Stimulated activated CD4-positive, alpha-beta T cell treated with anti-CD3 and anti-CD28 coated beads, Interleukin-15, amount 100 ng/mL, for 1 hour (primary cell): ENCODE data around the gene ZNF280A.
"Not testable (repeated sequence)": the region's sequence is repeated elsewhere in the genome, so short reads cannot be mapped to it uniquely, and the experiment has no call there.

Source experiments
- DNase-seq, 2 donors: peaks; one replicate each; pipeline ENCODE4 v3.0.0-alpha.2; 2020; ENCODE audit warnings: low read depth in 1 of 2, low spot score in 1 of 2

The ZNF280A gene

GRCh38 chr22:22514431-22514830 lies 5.6 kb downstream of the ZNF280A start:
- not testable (repeated sequence) for DNase-seq

GRCh38 chr22:22513619-22514018 lies 6.5 kb downstream of the ZNF280A start:
- DNase-seq = no peak

- no peak for DNase-seq
Measured at GRCh38 chr22:22512951-22513350, 7.1 kb downstream of the ZNF280A start.

- DNase-seq = not testable (repeated sequence)
Measured at GRCh38 chr22:22510833-22511232, 9.2 kb downstream of the ZNF280A start.

GRCh38 chr22:22509912-22510311 lies 10.2 kb downstream of the ZNF280A start:
- DNase-seq = not testable (repeated sequence)

GRCh38 chr22:22508274-22509176 lies 11.5 kb downstream of the ZNF280A start, which contains the start of gene ZNF280B:
ZNF280B (minus strand) TSS chr22:22508742; CDS start chr22:22489398, 19,344 bp downstream.
- peak; percentile 63 to 77 for DNase-seq

- DNase-seq = no peak
Measured at GRCh38 chr22:22507743-22508273, 12.3 kb downstream of the ZNF280A start.

- no peak for DNase-seq
Measured at GRCh38 chr22:22506736-22507135, 13.3 kb downstream of the ZNF280A start.

- no peak for DNase-seq
Measured at GRCh38 chr22:22498267-22498666, 21.8 kb downstream of the ZNF280A start.

GRCh38 chr22:22491589-22491988 lies 28.5 kb downstream of the ZNF280A start:
- not testable (repeated sequence) for DNase-seq

GRCh38 chr22:22488736-22489135 lies 31.3 kb downstream of the ZNF280A start:
- DNase-seq = no peak

GRCh38 chr22:22487869-22488597 lies 32.0 kb downstream of the ZNF280A start:
- no peak for DNase-seq

- DNase-seq = no peak
Measured at GRCh38 chr22:22487059-22487458, 33.0 kb downstream of the ZNF280A start.

GRCh38 chr22:22486132-22486899 lies 33.8 kb downstream of the ZNF280A start:
- no peak for DNase-seq

GRCh38 chr22:22485524-22485923 lies 34.5 kb downstream of the ZNF280A start:
- no peak for DNase-seq

GRCh38 chr22:22484023-22484422 lies 36.0 kb downstream of the ZNF280A start:
- no peak for DNase-seq

- DNase-seq = no peak
Measured at GRCh38 chr22:22480940-22481339, 39.1 kb downstream of the ZNF280A start.

- no peak for DNase-seq
Measured at GRCh38 chr22:22479999-22480532, 40.0 kb downstream of the ZNF280A start.

- DNase-seq = no peak
Measured at GRCh38 chr22:22479116-22479515, 41.0 kb downstream of the ZNF280A start.

GRCh38 chr22:22478470-22478869 lies 41.6 kb downstream of the ZNF280A start:
- no peak for DNase-seq

GRCh38 chr22:22474733-22475132 lies 45.3 kb downstream of the ZNF280A start:
- DNase-seq = no peak
